Stimulated activated CD4-positive, alpha-beta T cell treated with anti-CD3 and anti-CD28 coated beads, Interleukin-4, amount 100 ng/mL, for 24 hours (primary cell): ENCODE data around the gene MADCAM1.

ENCODE experiments used
- DNase-seq: peaks from one replicate; pipeline ENCODE4 v3.0.0-alpha.2; 2020

The MADCAM1 gene

DNA sequence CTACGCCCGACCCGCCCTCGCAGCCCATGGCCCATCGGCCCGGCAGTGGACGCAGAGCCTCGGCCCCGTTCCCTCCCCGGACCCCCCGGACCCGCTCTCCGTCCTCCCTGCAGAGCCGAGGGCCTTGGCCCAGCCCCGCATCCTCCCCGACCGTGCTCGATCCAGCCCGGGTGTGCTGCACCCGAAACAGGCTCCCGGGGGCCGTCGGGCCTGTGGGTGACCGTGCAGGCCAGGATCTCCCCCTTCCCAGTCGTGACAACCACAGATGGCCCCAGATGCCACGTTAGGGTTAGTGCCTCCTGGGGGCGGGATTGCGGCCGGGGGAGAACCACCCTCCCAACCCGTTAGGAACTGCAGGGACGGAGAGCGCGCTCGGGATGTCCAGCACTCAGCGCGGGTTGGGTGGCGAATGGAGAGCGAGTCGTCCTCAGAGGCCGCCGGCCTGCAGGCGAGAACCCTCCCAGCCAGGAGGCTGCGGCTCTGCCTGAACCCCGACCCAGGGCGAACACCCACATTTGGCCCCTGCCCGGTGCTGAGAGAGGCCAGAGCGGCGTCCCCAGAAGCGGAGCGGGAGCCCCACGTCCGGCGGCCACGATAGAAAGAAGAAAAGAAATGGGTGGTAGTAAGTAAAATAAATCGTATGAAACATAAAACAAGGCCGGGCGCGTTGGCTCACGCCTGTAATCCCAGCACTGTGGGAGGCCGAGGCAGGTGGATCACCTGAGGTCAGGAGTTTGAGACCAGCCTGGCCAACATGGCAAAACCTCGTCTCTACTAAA is 6.7 kb upstream of the MADCAM1 start:
- DNase-seq: no peak

- DNase-seq: no peak
Observed at GRCh38 chr19:491146-491741, 5.0 kb upstream of the MADCAM1 start.

- peak; percentile 26 for DNase-seq
Observed at GRCh38 chr19:492091-492531, 4.2 kb upstream of the MADCAM1 start.

DNA sequence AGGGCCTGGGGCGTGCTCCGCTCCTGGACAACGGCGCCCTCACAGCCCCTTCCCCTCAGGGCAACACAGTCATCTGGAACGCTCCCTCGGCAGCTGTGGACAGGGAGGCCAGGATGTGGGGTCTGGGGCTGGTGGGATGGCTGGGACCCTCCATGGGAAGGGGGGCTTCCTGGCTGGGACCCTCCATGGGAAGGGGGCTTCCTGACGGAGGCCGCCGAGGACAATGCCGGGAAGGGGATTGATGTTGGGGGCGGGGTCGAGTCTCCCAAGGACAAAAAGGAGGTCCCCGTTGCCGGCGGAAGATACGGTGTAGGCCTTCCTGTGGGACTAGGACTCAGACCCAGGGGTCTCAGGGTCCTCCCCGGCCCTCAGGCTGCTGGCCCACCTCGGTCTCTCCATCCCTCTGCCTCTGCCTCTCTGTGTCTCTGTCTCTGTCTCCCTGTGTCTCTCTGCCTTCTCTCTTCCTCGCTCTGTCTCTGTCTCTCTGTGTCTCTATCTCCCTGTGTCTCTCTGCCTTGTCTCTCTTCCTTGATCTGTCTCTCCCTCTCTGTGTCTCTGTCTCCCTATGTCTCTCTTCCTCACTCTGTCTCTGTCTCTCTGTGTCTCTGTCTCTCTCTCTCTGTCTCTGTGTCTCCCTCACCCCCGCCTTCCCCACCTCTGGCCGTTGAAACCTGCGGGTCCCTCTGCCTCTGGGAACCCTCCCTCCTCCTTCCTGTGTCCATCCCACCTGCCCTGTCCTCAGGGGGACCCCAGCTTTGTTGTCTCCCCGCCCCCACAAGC is 2.7 kb upstream of the MADCAM1 start:
- no peak for DNase-seq

DNA sequence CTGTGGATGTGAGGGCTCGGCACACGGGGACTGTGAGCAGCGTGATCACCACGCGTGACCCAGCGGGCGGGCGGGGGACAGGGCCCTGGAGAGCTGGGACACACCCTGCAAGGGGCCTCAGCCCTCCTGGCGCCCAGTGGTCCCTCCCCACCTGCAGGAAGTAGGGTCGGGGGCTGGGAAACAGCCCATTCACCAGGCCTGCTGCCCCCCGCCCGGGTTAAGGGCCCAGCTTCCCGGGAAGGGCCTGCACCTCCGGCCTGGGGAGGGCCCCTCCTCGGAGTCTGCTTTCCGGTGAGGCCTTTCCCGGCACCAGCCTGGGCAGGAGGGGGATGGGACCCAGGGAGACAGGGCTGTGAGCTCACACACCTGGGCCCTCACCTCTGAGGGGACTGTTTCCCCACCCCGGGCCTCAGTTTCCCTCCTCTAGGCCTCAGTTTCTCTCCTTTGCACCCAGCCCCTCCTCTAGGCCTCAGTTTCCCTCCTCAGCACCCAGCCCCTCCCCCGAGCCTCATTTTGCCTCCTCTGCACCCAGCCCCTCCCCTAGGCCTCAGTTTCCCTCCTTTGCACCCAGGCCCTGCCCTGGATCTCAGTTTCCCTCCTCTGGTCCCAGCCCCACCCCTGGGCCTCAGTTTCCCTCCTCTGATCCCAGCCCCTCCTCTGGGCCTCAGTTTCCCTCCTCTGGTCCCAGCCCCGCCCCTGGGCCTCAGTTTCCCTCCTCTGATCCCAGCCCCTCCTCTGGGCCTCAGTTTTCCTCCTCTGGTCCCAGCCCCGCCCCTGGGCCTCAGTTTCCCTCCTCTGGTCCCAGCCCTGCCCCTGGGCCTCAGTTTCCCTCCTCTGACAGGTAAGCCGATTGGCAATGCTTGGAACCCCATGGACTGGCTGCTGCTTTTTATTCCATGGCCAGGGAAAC is 1.9 kb upstream of the MADCAM1 start:
- DNase-seq: no peak

- no peak for DNase-seq
Observed at GRCh38 chr19:495081-495401, 1.2 kb upstream of the MADCAM1 start.

- DNase-seq: peak; percentile 40
Observed at GRCh38 chr19:495402-496111, 729 bp upstream of the MADCAM1 start.

DNA sequence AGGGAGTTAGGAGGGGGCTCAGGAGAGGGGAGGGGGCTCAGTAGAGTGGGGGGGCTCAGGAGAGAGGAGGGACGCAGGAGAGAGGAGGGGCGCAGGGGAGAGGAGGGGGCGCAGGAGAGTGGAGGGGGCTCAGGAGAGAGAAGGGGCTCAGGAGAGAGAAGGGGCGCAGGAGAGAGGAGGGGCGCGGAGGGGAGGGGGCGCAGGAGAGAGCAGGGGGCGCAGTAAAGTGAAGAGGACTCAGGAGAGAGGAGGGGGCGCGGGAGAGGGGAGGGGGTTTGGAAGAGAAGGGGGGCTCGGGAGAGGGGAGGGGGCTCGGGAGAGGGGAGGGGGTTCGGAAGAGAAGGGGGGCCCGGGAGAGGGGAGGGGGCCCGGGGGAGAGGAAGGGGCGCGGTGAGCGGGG is 700 bp downstream of the MADCAM1 start:
- no peak for DNase-seq

DNA sequence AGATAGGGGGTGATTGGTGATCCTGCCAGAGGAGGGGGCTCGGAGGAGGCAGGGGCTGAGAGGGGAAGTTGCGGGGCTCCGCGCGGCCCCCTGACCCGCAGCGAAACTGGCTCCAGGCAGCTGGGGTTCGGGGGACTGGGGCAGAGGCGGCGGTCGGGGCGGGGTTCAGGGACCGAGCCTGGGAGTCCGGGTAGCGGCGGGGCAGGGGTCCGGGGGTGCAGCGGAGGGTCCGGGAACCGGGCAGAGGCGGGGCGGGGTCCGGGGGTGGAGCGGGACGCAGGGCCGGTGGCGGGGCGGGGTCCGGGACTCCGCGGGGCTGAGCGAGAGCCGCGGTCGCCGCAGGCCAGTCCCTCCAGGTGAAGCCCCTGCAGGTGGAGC is 1.2 kb downstream of the MADCAM1 start:
- no peak for DNase-seq

DNA sequence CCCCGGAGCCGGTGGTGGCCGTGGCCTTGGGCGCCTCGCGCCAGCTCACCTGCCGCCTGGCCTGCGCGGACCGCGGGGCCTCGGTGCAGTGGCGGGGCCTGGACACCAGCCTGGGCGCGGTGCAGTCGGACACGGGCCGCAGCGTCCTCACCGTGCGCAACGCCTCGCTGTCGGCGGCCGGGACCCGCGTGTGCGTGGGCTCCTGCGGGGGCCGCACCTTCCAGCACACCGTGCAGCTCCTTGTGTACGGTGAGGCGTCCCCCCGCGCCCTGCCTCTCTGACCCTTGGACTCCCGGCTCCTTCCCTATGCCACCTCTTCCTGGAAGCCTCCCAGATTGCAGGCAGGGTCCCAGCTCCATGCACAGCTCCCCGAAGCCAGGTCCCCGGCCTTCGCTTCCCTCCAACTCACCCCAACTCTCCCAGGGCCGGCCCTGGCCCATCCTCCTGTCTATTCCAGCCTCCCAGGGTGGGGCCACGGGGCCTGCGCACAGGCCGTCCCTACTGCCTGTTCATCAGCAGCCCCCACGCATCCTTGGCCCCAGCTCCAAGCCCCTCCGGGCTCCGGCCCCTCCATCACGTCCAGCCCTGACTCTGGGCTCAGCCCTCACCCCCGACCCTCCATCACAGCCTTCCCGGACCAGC is 1.7 kb downstream of the MADCAM1 start:
- DNase-seq: no peak

- DNase-seq: no peak
Observed at GRCh38 chr19:498511-498891, 2.2 kb downstream of the MADCAM1 start.

DNA sequence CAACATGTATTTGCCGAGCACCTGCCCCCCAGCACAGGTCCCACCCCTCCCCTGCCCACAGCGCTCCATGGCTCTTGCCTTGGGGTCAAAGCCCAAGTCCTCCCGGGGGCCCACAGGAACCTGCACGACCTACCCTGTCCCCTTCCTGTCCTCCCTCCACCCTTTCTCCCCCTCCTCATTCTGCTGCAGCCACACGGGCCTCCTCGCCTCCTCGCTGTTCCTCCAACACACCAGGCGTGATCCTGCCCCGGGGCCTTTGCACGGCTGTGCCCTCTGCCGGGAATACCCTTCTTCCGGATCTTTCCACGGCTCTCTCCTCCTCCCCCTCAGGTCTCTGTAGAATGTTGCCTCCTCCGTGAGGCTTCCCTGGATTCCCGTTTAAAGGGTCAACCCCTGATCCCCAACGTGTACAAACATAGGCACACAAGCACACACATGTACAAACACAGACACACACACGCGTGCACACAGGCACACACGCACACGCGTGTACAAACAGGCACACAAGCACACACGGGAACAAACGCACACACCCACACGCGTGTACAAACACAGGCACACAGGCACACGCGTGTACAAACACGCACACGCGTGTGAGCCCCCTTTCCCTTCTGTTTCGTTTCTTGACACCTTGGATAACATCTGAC is 2.8 kb downstream of the MADCAM1 start:
- DNase-seq: no peak

DNA sequence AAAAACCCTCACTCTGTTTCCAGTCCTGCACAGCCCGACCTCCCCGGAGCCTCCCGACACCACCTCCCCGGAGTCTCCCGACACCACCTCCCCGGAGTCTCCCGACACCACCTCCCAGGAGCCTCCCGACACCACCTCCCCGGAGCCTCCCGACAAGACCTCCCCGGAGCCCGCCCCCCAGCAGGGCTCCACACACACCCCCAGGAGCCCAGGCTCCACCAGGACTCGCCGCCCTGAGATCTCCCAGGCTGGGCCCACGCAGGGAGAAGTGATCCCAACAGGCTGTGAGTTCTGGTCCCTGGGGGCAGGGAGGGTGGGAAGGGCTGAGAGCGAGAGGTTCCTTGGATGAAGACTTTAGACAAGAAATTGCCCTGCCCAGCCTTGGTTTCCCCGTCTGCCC is 5.4 kb downstream of the MADCAM1 start:
- no peak for DNase-seq

GRCh38 chr19:504616-505015 is 8.3 kb downstream of the MADCAM1 start:
- DNase-seq: no peak

DNA sequence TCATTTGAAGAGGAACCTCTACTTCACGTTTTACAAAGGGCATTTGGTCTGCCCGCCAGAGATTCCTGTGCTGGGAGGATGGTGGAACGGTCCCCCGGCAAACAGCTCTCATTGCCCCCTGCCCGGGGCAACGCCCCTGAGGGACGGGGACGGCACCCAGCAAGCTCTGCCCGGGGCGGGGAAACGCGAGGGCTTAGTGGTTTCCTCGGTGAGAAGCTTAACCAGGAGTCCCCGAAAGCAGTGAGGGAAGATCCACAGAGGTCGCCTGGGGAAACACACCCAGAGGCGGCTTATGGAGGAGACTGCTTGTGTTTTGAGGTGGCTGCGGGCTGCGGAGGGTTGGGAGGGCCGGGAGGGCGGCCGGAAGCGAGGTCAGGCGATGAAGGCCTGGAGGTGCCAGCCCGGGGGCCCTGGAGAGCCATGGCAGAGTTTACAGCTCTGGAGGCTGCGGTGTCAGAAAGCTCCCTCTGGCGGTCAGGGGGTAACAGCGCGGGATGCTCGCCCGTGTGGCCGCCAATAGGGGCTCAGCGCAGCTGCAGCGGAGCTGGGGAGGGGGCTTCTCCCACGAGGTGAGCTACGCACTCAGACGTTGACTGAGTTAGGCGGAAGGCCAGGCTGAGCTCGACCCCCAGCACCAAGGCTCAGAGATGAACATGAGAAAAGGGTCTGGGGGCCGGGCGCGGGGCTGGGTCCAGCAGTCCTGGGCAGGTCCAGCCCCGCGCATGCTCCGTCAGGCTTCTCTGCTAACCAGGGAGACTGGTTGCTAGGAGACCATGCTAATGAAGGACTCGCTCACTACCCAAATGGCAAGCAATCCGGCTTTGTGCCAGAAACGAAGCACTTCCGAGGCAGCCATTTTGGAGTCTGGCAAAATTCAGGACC is 10.4 kb downstream of the MADCAM1 start:
- peak; percentile 96 for DNase-seq

GRCh38 chr19:507286-508203 is 11.3 kb downstream of the MADCAM1 start, which contains the start of gene TPGS1:
TSS of gene TPGS1 (plus strand) at chr19:507497. CDS start at chr19:507507, 10 bp downstream.
- peak; percentile 90 for DNase-seq

DNA sequence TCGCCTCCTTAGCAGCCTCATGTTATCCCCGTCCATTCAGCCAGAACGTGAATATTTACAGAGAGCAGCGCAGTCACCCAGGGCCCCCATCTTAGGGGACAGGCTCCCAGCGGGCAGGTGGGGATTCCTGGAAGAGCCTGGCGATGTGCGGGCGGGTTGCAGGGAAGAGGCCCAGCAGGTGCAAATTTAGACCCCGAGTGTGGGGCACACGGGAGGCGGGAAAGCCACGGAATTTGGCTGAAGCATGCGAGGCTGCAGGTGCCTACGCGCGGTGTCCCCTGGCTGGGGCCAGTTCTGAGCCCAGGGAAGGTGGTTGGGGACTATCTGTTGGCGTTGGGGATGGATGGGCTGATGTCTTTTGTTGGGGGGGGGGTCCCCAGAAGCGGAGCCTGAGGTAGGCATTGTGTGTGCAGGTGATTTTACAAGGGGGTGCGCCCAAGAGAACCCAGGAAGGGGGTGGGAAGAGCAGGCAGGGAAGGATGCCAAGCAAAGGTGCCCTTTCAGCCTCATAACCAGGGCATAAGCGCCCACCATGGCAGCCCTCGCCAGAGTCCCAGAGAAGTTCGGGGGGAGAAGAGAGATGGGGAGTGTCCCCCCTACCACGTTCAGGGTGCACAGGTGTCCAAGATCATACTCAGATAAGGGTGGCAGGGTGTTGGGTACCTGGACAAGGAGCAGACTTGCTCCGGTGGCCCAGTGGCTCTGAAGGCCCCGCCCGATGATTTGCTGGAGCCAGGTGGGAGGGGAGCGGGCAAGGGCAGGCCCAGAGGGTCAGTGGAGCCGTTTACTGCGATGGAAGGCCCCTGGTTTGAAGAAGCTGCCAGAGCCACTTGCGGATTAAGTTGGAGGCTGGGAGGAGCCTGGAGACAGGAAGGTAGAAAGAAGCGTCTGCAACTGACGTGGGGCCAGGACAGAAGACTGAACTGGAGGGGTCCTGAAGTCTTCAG is 12.2 kb downstream of the MADCAM1 start:
- no peak for DNase-seq

GRCh38 chr19:510606-511100 is 14.4 kb downstream of the MADCAM1 start:
- peak; percentile 95 for DNase-seq
